GM23338 (cell line): ENCODE data around the gene ASB1. TPM values are rescaled to one million over a fixed set of nuclear protein-coding genes. Genes with fewer than 3 reads are reported as not detected.

Experiments used
- ATAC-seq: fragments of 200-7000 bp; cut with Tn5 transposase; 3 replicates; pipeline ENCODE4 v1.9.1; 2020
- DNase-seq: peaks from one replicate; pipeline ENCODE4 v3.0.0-alpha.2; 2015; ENCODE audit warnings: low spot score
- H2AFZ ChIP-seq: fragments of 200-600 bp; sonication (generic); 2 replicates; pipeline ENCODE4 v1.8.0; 2016; ENCODE audit warnings: antibody characterized with exemption, mild to moderate bottlenecking, moderate library complexity
- H3F3A ChIP-seq: fragments of 200-600 bp; sonication (generic); replicated peaks from 2 replicates; pipeline ENCODE4 v1.8.0; 2017; ENCODE audit warnings: antibody characterized with exemption, mixed run types, low read depth
- H3K27ac ChIP-seq: fragments of 200-600 bp; sonication (generic); 2 replicates; pipeline ENCODE4 v1.6.1; 2016; ENCODE audit warnings: low read depth
- H3K27me3 ChIP-seq: fragments of 200-600 bp; sonication (generic); 2 replicates; pipeline ENCODE4 v1.8.0; 2016; ENCODE audit warnings: mild to moderate bottlenecking, mixed run types, moderate library complexity; ENCODE audit not compliant: insufficient read depth
- H3K36me3 ChIP-seq: fragments of 200-600 bp; sonication (generic); 2 replicates; pipeline ENCODE4 v1.8.0; 2016; ENCODE audit warnings: mild to moderate bottlenecking; ENCODE audit not compliant: insufficient read depth
- H3K4me1 ChIP-seq: fragments of 200-600 bp; sonication (generic); 2 replicates; pipeline ENCODE4 v1.8.0; 2016; ENCODE audit warnings: mild to moderate bottlenecking, moderate library complexity; ENCODE audit not compliant: insufficient read depth
- H3K4me2 ChIP-seq: fragments of 200-600 bp; sonication (generic); 2 replicates; pipeline ENCODE4 v1.7.1; 2017; ENCODE audit warnings: mixed run types
- H3K4me3 ChIP-seq: fragments of 200-600 bp; sonication (generic); 2 replicates; pipeline ENCODE4 v1.6.1; 2016; ENCODE audit warnings: mixed run types
- H3K79me2 ChIP-seq: fragments of 200-600 bp; sonication (generic); replicated peaks from 2 replicates; pipeline ENCODE4 v1.8.0; 2017; ENCODE audit warnings: mild to moderate bottlenecking; ENCODE audit not compliant: insufficient read depth
- H3K9me2 ChIP-seq: fragments of 200-600 bp; sonication (generic); 2 replicates; pipeline ENCODE4 v1.8.0; 2017; ENCODE audit not compliant: insufficient read depth
- H4K20me1 ChIP-seq: fragments of 200-600 bp; sonication (generic); replicated peaks from 2 replicates; pipeline ENCODE4 v1.8.0; 2017; ENCODE audit warnings: mild to moderate bottlenecking; ENCODE audit not compliant: insufficient read depth
- H3K27ac Mint-ChIP-seq: 2 replicates; pipeline ENCODE4 v1.8.0; 2020; ENCODE audit warnings: inconsistent platforms, mild to moderate bottlenecking, moderate library complexity, mixed read lengths
- H3K27me3 Mint-ChIP-seq: 3 replicates; pipeline ENCODE4 v1.8.0; 2022; ENCODE audit warnings: low read depth, mild to moderate bottlenecking, moderate library complexity, mixed read lengths, inconsistent platforms; ENCODE audit not compliant: insufficient read depth, poor library complexity
- H3K36me3 Mint-ChIP-seq: 3 replicates; pipeline ENCODE4 v1.8.0; 2021; ENCODE audit warnings: low read depth, mild to moderate bottlenecking, inconsistent platforms, moderate library complexity, mixed read lengths
- H3K4me1 Mint-ChIP-seq: 3 replicates; pipeline ENCODE4 v1.8.0; 2020; ENCODE audit warnings: mild to moderate bottlenecking, inconsistent platforms, mixed read lengths
- H3K4me3 Mint-ChIP-seq: 3 replicates; pipeline ENCODE4 v1.8.0; 2021; ENCODE audit warnings: moderate library complexity, mild to moderate bottlenecking, inconsistent platforms, mixed read lengths
- H3K9me3 Mint-ChIP-seq: 3 replicates; pipeline ENCODE4 v1.8.0; 2020; ENCODE audit warnings: moderate library complexity, mild to moderate bottlenecking, inconsistent platforms, mixed read lengths
- CREB1 ChIP-seq: fragments of 250-450 bp; sonication (Bioruptor Pico); IDR thresholded peaks from 2 replicates; pipeline ENCODE4 v1.5.0; 2020; ENCODE audit warnings: low read depth, mild to moderate bottlenecking, moderate library complexity
- CTCF ChIP-seq, 2 experiments: fragments of 200-600 bp in 1 of 2; sonication (generic) in 1 of 2; conservative IDR thresholded peaks; 2 replicates each; pipeline versions ENCODE4 v1.5.1 to v1.6.1; 2016 to 2017; ENCODE audit warnings: antibody characterized with exemption in 2 of 2, low read depth in 2 of 2, mild to moderate bottlenecking in 2 of 2, moderate library complexity in 1 of 2
- EZH2 ChIP-seq: fragments of 200-600 bp; sonication (generic); IDR thresholded peaks from one replicate; pipeline ENCODE4 v1.8.0; 2017; ENCODE audit warnings: antibody characterized with exemption, mild to moderate bottlenecking, low read depth; ENCODE audit not compliant: unreplicated experiment
- EZH2phosphoT487 ChIP-seq: fragments of 200-600 bp; sonication (generic); IDR thresholded peaks from one replicate; pipeline ENCODE4 v1.8.1; 2018; ENCODE audit warnings: antibody characterized with exemption; ENCODE audit not compliant: unreplicated experiment
- JUNB ChIP-seq: IDR thresholded peaks from one replicate; pipeline ENCODE4 v1.6.1; 2016; ENCODE audit warnings: antibody characterized with exemption; ENCODE audit not compliant: unreplicated experiment
- NANOG ChIP-seq: IDR thresholded peaks from 2 replicates; pipeline ENCODE4 v1.6.1; 2016; ENCODE audit warnings: antibody characterized with exemption, borderline replicate concordance
- POLR2AphosphoS5 ChIP-seq: IDR thresholded peaks from 2 replicates; pipeline ENCODE4 v1.6.1; 2016; ENCODE audit warnings: antibody characterized with exemption, low read depth
- STAT1 ChIP-seq: IDR thresholded peaks from one replicate; pipeline ENCODE4 v1.6.1; 2016; ENCODE audit warnings: antibody characterized with exemption; ENCODE audit not compliant: unreplicated experiment
- ZNF114 ChIP-seq: fragments of 250-450 bp; sonication (Bioruptor Pico); IDR thresholded peaks from 2 replicates; pipeline ENCODE4 v1.5.0; 2020; ENCODE audit warnings: mild to moderate bottlenecking, moderate library complexity
- ZNF331 ChIP-seq: fragments of 250-450 bp; sonication (Bioruptor Pico); IDR thresholded peaks from 2 replicates; pipeline ENCODE4 v1.5.0; 2020; ENCODE audit warnings: low read depth, mild to moderate bottlenecking, moderate library complexity
- polyA plus RNA-seq: library from polyadenylated mRNA; unstranded; fragments of >200 nt; fragmentation: Nextera tagmentation; extraction: Ambion mirVana; gene quantifications from 2 replicates; pipeline ENCODE4 v1.2.1, GENCODE V29; 2016
- total RNA-seq: library from RNA; depleted of rRNA; stranded (reverse); fragments of >200 nt; shearing (Covaris generic); gene quantifications from 2 replicates; pipeline ENCODE4 v1.2.3, GENCODE V29; 2014
- TF ChIP-seq, protein P1 (sequence below): IDR thresholded peaks from 2 replicates; pipeline ENCODE4 v1.6.1; 2016; ENCODE audit warnings: antibody characterized with exemption
- TF ChIP-seq, protein P2 (sequence below): IDR thresholded peaks from one replicate; pipeline ENCODE4 v1.6.1; 2018; ENCODE audit warnings: antibody characterized with exemption; ENCODE audit not compliant: unreplicated experiment

Gene ASB1
- total and polyA plus RNA-seq, 2 experiments from 2014 or later: 21.5 to 23.9 TPM

DNA sequence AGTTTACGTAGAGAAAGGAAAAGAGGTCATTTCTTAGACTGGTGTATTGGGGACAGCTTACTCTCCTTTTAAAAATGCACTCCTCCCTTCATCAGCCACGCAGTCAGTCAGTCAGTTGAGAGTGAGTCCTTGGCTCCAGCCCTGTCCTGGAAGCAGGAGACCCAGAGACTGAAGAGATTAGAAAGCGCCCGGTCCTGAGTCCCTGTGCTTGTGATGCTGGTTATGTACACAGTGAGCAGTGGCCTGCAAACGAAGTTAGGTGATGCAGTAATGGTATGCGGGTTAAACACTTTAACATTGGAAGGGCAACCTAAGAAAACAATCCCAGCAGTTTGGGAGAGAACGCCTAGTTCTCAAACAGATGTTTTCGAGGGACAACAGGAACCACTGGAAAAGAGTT is 6.3 kb upstream of the ASB1 start (continued):
- TF ChIP-seq CREB1 (no peak), NANOG (no peak)

GRCh38 chr2:238420878-238421694 is 5.6 kb upstream of the ASB1 start:
- peak overlapping the region; percentile 36 for H3K4me2 ChIP-seq
- H3K27ac ChIP-seq: peak overlapping the region; percentile 69; the same call in 1 of the 2 replicates
- H2AFZ ChIP-seq: no peak overlapping the region

DNA sequence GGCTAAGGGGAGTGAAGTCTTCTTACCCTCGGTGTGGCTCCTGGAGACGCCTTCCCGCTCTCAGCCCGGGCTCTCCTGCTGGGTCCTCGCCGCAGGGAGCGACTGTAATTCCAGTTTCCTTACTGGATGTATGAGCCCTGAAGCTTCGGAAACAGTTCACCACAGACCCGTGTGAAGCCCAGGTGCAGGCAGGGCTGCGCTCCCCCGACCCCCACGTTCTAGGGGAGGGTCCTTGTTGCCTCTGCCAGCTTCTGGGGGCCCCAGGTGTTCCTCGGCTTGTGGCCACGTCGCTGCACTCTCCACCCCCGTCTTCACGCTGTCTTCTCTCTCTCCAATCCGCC is 5.1 kb upstream of the ASB1 start:
- ATAC-seq: peak; percentile 16
- Histone ChIP-seq H3K9me2 (no peaks in the 10 kb centered on the region), H2AFZ (no peak overlapping the region)
- TF ChIP-seq EZH2phosphoT487 (no peak), CREB1 (no peak), EZH2 (no peak), STAT1 (no peak), ZNF331 (CRISPR knock-in tag) (no peak), JUNB (no peak), POLR2AphosphoS5 (no peak)
- TF ChIP-seq, protein P1, sequence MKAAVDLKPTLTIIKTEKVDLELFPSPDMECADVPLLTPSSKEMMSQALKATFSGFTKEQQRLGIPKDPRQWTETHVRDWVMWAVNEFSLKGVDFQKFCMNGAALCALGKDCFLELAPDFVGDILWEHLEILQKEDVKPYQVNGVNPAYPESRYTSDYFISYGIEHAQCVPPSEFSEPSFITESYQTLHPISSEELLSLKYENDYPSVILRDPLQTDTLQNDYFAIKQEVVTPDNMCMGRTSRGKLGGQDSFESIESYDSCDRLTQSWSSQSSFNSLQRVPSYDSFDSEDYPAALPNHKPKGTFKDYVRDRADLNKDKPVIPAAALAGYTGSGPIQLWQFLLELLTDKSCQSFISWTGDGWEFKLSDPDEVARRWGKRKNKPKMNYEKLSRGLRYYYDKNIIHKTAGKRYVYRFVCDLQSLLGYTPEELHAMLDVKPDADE: no peak
- TF ChIP-seq, protein P2, sequence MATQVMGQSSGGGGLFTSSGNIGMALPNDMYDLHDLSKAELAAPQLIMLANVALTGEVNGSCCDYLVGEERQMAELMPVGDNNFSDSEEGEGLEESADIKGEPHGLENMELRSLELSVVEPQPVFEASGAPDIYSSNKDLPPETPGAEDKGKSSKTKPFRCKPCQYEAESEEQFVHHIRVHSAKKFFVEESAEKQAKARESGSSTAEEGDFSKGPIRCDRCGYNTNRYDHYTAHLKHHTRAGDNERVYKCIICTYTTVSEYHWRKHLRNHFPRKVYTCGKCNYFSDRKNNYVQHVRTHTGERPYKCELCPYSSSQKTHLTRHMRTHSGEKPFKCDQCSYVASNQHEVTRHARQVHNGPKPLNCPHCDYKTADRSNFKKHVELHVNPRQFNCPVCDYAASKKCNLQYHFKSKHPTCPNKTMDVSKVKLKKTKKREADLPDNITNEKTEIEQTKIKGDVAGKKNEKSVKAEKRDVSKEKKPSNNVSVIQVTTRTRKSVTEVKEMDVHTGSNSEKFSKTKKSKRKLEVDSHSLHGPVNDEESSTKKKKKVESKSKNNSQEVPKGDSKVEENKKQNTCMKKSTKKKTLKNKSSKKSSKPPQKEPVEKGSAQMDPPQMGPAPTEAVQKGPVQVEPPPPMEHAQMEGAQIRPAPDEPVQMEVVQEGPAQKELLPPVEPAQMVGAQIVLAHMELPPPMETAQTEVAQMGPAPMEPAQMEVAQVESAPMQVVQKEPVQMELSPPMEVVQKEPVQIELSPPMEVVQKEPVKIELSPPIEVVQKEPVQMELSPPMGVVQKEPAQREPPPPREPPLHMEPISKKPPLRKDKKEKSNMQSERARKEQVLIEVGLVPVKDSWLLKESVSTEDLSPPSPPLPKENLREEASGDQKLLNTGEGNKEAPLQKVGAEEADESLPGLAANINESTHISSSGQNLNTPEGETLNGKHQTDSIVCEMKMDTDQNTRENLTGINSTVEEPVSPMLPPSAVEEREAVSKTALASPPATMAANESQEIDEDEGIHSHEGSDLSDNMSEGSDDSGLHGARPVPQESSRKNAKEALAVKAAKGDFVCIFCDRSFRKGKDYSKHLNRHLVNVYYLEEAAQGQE: no peak

More at GRCh38 chr2:238420878-238421694, 5.6 kb upstream of the ASB1 start:
- no peaks in the 10 kb centered on the region for H3K9me2 ChIP-seq
- ATAC-seq (peak; percentile 53), DNase-seq (peak; percentile 41)
- Mint-ChIP-seq H3K27ac (peak overlapping the region; percentile 53; the same call in 1 of the 2 replicates), H3K4me1 (peaks cover 22% of the 10 kb centered on the region), H3K27me3 (no peaks in the 10 kb centered on the region), H3K4me3 (no peak overlapping the region; the same call in 2 of the 3 replicates), H3K36me3 (peaks cover 13% of the 10 kb centered on the region), H3K9me3 (peaks cover 16% of the 10 kb centered on the region)
- no peaks in the 10 kb centered on the region for H3K79me2 ChIP-seq
- H3K4me3 ChIP-seq: 0 out of 2 replicates have a peak overlapping the region, but pooled peaks have one; percentile 21
- no peaks in the 10 kb centered on the region for H3F3A ChIP-seq
- no peak for TF ChIP-seq ZNF114 (CRISPR knock-in tag)
- no peak for TF ChIP-seq ZNF331 (CRISPR knock-in tag)
- TF ChIP-seq CTCF (conservative IDR thresholded peaks at IDR 0.05; ENCODE audit: low read depth in 2 of 2): no peak
- TF ChIP-seq STAT1: no peak
- TF ChIP-seq EZH2phosphoT487: no peak
- H3K27me3 ChIP-seq: no peaks in the 10 kb centered on the region
- H3K36me3 ChIP-seq: no peaks in the 10 kb centered on the region
- H4K20me1 ChIP-seq: no peaks in the 10 kb centered on the region
- peaks cover 18% of the 10 kb centered on the region for H3K4me1 ChIP-seq

More for the DNA sequence above, 5.1 kb upstream of the ASB1 start:
- H3K4me2 ChIP-seq: peak overlapping the region; percentile 36; the same call in 1 of the 2 replicates
- no peaks in the 10 kb centered on the region for H4K20me1 ChIP-seq
- Mint-ChIP-seq H3K27ac (no peak overlapping the region; the same call in 1 of the 2 replicates), H3K27me3 (no peaks in the 10 kb centered on the region), H3K4me3 (no peak overlapping the region), H3K4me1 (peaks cover 22% of the 10 kb centered on the region), H3K36me3 (peaks cover 8% of the 10 kb centered on the region; the same call in 2 of the 3 replicates), H3K9me3 (peaks cover 10% of the 10 kb centered on the region)
- no peak for DNase-seq
- peaks cover 18% of the 10 kb centered on the region for H3K4me1 ChIP-seq
- H3K27ac ChIP-seq: no peak overlapping the region
- no peaks in the 10 kb centered on the region for H3F3A ChIP-seq
- no peaks in the 10 kb centered on the region for H3K27me3 ChIP-seq
- H3K4me3 ChIP-seq: no peak overlapping the region
- no peaks in the 10 kb centered on the region for H3K79me2 ChIP-seq
- no peaks in the 10 kb centered on the region for H3K36me3 ChIP-seq
